ENCODE data around the gene TYW3. TPM values are rescaled to one million over a fixed set of nuclear protein-coding genes. Genes with fewer than 3 reads are reported as not detected.
"Not testable (repeated sequence)": the region's sequence is repeated elsewhere in the genome, so short reads cannot be mapped to it uniquely, and the experiment has no call there.

Gene TYW3
- total RNA-seq, 2 donors from 2014 or later, result 8.5 to 16.7 TPM

DNA sequence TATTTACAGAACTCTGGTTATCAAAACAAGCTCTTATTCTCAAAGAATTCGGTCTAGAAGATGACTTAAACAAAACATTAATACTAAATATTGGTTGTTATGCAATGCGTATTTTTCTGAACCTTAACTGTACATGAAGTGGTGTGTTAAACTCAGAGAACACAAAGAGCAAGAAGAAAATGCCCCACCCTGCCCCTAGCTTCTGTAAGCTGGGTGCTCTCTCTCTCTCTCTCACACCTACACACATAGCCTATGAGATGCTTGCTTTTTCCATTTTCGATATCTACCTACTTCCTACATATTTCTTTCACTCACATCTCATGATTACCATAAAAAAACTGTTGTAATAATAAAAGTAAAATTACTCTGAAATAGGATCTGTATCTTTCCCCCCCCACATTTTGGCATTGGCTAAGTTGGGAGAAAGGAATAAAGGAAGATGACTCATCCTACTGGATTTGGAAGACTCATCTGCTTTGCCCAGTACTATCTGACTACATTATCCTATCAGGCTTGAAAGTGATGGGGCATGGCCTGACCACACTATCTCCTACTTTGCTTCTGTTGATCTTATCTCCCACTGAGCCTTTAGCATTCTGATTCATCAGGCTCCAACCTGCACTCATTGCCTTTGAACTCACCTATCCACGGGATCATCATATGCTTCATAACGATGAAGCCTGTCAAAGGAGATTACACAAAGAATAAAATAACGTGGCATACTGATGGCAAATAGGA lies 3.0 kb upstream of the TYW3 start:
- no peaks in the 10 kb centered on the region for H3K27me3 ChIP-seq
- no peaks in the 10 kb centered on the region for H3K4me1 ChIP-seq
- TF ChIP-seq, protein P1, sequence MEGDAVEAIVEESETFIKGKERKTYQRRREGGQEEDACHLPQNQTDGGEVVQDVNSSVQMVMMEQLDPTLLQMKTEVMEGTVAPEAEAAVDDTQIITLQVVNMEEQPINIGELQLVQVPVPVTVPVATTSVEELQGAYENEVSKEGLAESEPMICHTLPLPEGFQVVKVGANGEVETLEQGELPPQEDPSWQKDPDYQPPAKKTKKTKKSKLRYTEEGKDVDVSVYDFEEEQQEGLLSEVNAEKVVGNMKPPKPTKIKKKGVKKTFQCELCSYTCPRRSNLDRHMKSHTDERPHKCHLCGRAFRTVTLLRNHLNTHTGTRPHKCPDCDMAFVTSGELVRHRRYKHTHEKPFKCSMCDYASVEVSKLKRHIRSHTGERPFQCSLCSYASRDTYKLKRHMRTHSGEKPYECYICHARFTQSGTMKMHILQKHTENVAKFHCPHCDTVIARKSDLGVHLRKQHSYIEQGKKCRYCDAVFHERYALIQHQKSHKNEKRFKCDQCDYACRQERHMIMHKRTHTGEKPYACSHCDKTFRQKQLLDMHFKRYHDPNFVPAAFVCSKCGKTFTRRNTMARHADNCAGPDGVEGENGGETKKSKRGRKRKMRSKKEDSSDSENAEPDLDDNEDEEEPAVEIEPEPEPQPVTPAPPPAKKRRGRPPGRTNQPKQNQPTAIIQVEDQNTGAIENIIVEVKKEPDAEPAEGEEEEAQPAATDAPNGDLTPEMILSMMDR (IDR thresholded peaks at IDR 0.05), result no peak
- H3K27ac ChIP-seq, result no peak overlapping the region
- no peak overlapping the region for H3K9ac ChIP-seq (ENCODE audit: low read depth in 2 of 2, low read length in 2 of 2)
- H3K36me3 ChIP-seq, result no peaks in the 10 kb centered on the region
- H3K4me3 ChIP-seq, result no peak overlapping the region
- DNase-seq, result no peak
- intact Hi-C loops (cut with DNase I), result no loop called here
- no peaks in the 10 kb centered on the region for H3K9me3 ChIP-seq

DNA sequence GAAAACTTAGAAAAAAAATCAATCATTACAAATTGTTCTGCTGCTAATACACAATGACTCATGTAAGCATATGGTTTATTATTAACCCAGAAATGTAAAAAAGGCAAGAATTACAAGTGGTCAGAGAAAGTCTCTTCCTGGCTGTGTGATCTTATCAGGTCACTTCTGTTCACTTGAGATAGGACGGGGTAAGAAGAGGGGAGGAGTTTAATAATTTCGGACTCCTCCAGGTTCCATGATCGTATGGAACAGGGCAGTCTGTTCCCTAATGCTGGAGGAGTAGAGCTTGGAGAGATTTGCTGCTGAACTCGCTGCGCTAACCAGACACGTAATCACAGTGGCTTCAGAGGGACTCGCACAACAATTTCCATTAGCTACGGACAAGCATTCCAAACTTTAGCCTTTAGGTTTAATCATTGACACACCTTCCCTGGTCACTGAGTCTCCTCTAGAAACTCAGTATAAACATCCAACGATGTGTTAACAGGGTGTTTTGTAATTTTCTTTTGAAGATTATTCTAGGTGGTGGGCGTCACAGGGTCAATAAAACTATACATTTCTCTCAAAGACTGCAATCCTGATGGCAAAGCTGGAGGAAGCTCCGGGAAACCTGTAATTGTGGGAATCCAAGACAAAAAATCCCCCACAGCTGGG lies 1.4 kb upstream of the TYW3 start:
- TF ChIP-seq, protein P1 (IDR thresholded peaks at IDR 0.05), result no peak
- Histone ChIP-seq H3K4me3 (peak overlapping the region; percentile 61), H3K27ac (no peak overlapping the region), H3K9me3 (no peaks in the 10 kb centered on the region), H3K27me3 (no peaks in the 10 kb centered on the region), H3K36me3 (no peaks in the 10 kb centered on the region), H3K4me1 (no peaks in the 10 kb centered on the region), H3K9ac (ENCODE audit: low read depth in 2 of 2, low read length in 2 of 2) (no peak overlapping the region)
- no peak for DNase-seq
- intact Hi-C loops (cut with DNase I), result no loop called here

DNA sequence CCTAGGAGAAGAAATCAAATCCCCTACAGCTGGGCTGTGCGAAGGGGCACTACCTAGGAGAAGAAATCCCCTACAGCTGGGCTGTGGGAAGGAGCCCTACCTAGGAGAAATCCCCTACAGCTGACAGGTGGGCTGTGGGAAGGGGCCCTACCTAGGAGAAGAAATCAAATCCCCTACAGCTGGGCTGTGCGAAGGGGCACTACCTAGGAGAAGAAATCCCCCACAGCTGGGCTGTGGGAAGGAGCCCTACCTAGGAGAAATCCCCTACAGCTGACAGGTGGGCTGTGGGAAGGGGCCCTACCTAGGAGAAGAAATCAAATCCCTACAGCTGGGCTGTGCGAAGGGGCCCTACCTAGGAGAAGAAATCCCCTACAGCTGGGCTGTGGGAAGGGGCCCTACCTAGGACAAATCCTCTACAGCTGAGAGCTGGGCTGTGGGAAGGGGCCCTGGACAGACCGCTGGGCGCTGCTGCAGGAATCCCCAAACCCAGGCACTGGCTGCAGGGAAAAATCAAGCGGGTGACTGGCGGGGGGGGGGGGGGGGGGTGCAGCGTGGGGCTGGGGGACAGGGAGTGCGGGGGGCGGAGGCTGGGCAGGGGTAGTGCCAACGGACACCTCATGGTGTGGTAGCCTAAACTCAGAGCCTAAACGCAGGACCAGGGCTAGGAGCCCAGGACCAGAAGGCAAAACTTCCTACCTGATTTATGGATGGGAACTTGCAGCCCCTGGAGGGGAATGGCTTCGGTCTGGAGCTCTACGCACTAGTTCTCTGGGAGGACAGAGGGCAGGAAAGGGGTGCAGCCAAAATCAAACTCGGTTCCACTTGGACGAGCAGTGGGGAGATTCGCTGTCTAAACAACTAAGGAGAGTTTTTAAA lies 643 bp upstream of the TYW3 start:
- H3K4me1 ChIP-seq; DNase-seq; H3K27me3 ChIP-seq; H3K36me3 ChIP-seq; intact Hi-C loops (cut with DNase I); H3K9me3 ChIP-seq: not testable (repeated sequence)
- H3K27ac ChIP-seq, result peak overlapping the region; percentile 77
- H3K4me3 ChIP-seq, result peak overlapping the region; percentile 61
- peak overlapping the region; percentile 82 to 85 for H3K9ac ChIP-seq (ENCODE audit: low read depth in 2 of 2, low read length in 2 of 2)

DNA sequence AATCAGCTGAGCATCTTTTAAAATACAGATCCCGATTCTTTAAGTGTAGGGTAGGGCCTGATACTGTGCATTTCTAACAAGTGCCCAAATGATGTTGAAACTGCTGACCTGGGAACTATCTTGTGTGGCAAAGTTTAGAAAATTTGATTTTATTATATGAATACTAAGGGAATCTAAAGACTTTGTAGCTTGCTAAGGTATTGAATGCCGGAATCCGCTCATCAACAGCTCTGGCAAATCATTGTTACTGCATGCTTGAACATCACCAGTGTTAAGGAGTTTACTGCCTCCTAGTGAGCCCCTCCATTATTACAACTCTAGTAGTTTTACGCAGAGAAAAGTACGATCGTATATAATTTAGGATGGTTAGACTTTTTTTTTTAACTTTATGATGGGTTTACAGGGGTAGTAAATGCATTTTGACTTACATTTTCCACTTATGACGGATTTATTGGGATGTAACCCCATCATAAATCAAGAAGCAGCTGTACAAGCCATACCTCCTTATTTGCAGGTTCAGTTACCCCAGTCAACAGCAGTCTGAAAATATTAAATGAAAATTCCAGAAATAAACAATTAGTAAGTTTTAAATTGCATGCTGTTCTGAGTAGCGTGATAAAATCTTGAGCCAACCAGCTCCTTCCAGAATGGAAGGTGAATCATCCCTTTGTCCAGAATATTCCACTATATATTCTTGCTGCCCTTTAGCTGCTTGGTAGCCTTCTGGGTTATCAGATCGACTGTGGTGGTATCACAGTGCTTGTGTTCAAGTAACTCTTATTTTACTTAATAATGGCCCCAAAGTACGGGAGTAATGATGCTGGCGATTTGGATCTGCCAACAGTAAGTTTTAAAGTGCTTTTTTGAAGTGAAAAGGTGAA lies 892 bp downstream of the TYW3 start:
- TF ChIP-seq, protein P1 (IDR thresholded peaks at IDR 0.05), result peak; percentile 75
- intact Hi-C loops (cut with DNase I), result no loop called here
- Histone ChIP-seq H3K9me3 (no peaks in the 10 kb centered on the region), H3K36me3 (no peaks in the 10 kb centered on the region), H3K9ac (ENCODE audit: low read depth in 2 of 2, low read length in 2 of 2) (peak overlapping the region; percentile 82 to 85), H3K4me3 (peak overlapping the region; percentile 61), H3K27ac (peak overlapping the region; percentile 77), H3K4me1 (no peaks in the 10 kb centered on the region), H3K27me3 (no peaks in the 10 kb centered on the region)
- peak; percentile 60 for DNase-seq

DNA sequence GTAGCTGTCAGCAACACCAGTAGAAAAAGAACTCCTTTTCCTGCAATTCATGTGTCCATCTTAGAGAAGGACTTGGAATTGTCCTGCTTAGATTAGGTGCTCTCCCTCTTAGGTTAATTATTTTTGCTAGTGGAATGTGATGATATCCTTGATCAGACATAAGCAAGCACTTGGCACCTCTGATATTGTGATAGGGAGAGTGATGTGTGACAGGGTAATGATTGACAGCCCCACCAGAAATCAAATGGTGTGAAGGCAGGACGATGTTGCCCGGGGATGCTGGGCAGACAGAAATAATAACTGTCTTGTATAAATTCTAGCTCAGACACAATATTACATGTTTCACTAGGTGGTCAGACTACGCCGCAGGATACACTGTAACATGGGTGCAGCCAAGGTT lies 4.4 kb downstream of the TYW3 start:
- no peak overlapping the region for H3K4me3 ChIP-seq
- intact Hi-C loops (cut with DNase I), result no loop called here
- no peaks in the 10 kb centered on the region for H3K4me1 ChIP-seq
- no peak overlapping the region for H3K9ac ChIP-seq (ENCODE audit: low read depth in 2 of 2, low read length in 2 of 2)
- no peaks in the 10 kb centered on the region for H3K9me3 ChIP-seq
- DNase-seq, result no peak
- H3K36me3 ChIP-seq, result no peaks in the 10 kb centered on the region
- no peaks in the 10 kb centered on the region for H3K27me3 ChIP-seq
- TF ChIP-seq, protein P1 (IDR thresholded peaks at IDR 0.05), result no peak
- H3K27ac ChIP-seq, result no peak overlapping the region

DNA sequence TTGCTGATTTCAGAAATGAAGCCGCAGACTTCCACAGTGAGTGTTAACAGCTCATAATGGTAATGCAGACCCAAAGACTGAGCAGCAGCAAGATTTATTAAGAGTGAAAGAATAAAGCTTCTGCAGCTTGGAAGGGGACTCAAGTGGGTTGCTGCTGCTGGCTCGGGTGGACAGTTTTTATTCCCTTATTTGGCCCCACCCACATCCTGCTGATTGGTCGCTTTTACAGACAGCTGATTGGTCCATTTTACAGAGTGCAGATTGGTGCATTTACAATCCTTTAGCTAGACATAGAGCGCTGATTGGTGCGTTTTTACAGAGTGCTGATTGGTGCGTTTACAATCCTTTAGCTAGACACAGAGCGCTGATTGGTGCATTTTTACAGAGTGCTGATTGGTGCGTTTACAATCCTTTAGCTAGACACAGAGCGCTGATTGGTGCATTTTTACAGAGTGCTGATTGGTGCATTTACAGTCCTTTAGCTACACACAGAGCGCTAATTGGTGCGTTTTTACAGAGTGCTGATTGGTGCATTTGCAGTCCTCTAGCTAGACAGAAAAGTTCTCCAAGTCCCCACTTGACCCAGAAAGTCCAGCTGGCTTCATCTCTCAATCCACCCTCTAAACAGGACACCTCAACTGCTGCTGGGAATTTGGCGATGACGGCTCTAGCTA lies 7.5 kb downstream of the TYW3 start:
- H3K9ac ChIP-seq (ENCODE audit: low read depth in 2 of 2, low read length in 2 of 2); H3K27ac ChIP-seq; DNase-seq; H3K27me3 ChIP-seq; H3K4me3 ChIP-seq; H3K36me3 ChIP-seq; H3K9me3 ChIP-seq; H3K4me1 ChIP-seq; intact Hi-C loops (cut with DNase I): not testable (repeated sequence)

DNA sequence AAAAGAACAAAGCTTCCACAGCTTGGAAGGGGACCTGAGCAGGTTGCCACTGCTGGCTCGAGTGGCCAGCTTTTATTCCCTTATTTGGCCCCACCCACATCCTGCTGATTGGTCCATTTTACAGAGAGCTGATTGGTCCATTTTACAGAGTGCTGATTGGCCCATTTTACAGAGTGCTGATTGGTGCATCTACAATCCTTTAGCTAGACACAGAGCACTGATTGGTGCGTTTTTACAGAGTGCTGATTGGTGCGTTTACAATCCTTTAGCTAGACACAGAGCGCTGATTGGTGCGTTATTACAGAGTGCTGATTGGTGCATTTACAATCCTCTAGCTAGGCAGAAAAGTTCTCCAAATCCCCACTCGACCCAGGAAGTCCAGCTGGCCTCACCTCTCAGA lies 12.3 kb downstream of the TYW3 start:
- H3K36me3 ChIP-seq; H3K9ac ChIP-seq (ENCODE audit: low read depth in 2 of 2, low read length in 2 of 2); H3K4me1 ChIP-seq; H3K27ac ChIP-seq; intact Hi-C loops (cut with DNase I); H3K9me3 ChIP-seq; H3K27me3 ChIP-seq; DNase-seq; H3K4me3 ChIP-seq: not testable (repeated sequence)

All from colonic mucosa (tissue), 4 donors.